HTR-8/SVneo (cell line): ENCODE results near the gene SPATA3.
A peak's percentile ranks its signal among the peaks of the same experiment; 100 is the strongest.
"Not testable (repeated sequence)": the region's sequence is repeated elsewhere in the genome, so short reads cannot be mapped to it uniquely, and the experiment has no call there.

ENCODE experiments used
- DNase-seq: peaks from one replicate; pipeline ENCODE4 v3.0.0; 2011; ENCODE audit warnings: low spot score, mixed read lengths; ENCODE audit not compliant: insufficient read length
- FAIRE-seq: peaks from 2 replicates; lab custom pipeline; 2011; peaks lifted over from hg19 to GRCh38; lab: Jason Lieb, UNC

The SPATA3 gene

DNA sequence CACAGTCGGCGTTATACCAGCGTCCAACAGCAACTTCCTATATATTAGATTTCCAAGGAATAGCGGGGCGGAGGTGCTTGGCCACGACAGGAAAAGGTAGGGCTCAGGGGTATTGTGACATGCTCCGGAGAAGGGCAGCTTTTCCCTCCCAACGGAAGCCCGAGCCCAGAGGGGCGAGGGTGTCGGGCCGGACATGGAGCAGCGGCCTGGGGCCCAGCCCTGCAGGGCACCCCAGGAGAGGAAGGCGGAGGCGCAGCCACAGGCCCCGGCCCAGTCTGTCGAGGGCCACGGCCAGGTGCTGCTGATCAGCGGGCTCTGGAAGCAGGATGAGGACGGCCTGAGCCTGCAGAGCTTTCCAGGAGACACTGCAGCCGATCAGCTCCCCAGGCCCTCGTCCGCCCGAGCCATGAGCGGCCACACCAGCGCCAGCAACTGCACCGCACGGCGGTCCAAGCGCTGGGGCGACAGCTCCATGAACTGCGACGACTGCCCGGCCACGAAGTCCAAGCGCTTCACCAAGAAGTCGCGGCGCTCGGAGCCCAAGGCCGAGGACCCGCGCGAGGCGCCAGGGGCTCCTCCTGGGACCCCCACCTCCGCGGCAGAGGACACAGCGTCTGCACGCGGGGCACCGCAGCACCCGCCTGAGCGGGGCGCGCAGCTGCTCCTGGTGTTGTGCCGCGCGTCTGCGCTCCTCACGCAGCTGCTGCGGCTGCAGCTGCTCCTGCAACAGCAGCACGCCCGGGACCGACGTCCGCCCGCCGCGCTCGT is 5.6 kb upstream of the SPATA3 start:
- FAIRE-seq, result no peak
- no peak for DNase-seq

DNA sequence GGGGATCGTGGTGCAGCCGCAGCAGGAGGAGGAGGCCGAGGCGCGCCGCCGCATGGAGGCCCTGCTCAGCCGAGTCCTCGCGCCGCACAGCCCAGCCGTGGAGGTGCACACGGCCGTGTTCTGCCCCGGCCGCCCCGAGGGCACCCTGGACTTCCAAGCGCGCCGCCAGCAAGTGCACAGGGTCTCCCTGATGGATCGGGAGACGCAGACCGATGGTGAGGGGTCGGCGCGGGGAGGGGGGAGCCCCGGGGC is 5.1 kb upstream of the SPATA3 start:
- FAIRE-seq (no peak), DNase-seq (no peak)

DNA sequence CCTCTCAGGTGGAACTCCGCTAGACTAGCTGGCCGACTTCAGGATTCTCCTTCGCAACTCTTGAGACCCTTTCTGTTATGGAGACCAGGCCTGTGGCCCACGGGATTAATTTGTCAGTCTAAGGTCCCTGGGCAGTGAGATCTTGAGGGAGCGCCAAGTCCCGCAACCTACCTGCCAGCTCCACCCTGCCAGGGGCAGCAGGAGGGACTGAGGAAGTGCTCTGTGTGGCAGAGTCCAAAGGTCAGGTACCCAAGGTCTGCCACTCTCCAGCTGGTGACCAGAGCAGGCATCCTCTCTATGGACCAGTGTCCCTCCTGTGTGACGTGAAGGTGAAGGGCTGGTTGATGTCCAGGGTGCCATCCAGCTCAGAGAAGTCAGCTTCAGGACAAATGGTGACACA is 4.3 kb upstream of the SPATA3 start:
- DNase-seq, result no peak
- peak; percentile 9 for FAIRE-seq

DNA sequence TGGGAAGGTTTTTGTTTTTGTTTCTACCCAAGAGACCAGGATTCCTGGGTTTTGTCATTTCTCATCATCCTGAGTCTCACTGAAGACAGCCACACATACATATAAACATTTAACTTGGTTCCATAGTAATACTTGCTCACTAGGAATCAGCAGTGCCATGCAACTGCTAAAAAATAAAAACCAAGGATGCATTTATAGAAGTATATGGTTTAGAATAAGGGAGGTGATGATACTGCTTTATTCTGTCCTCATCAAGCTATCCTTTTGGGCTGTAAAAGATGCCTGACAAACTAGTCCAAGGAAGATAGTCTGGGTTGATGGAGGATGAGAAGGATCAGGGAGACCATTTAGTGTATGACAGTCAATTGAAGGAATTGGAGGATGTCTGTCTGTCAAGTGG is 740 bp downstream of the SPATA3 start:
- FAIRE-seq, result no peak
- DNase-seq, result no peak

DNA sequence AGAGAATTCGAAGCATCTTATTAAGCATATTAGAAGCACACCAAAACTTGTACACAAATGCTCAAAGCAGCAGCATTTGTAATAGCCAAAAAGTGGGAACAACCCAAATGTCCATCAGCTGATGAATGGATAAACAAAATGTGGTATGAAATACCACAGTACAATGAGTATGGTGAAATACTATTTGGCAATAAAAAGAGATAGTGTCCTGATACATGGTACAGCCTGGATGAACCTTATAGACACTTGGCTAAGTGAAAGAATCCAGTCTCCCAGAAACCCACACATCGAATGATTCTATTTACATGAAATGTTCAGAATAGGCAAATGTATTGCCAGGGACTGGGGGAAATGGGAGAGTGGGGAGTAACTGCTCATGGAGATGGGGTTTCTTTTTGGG is 3.0 kb downstream of the SPATA3 start:
- FAIRE-seq (no peak), DNase-seq (no peak)

DNA sequence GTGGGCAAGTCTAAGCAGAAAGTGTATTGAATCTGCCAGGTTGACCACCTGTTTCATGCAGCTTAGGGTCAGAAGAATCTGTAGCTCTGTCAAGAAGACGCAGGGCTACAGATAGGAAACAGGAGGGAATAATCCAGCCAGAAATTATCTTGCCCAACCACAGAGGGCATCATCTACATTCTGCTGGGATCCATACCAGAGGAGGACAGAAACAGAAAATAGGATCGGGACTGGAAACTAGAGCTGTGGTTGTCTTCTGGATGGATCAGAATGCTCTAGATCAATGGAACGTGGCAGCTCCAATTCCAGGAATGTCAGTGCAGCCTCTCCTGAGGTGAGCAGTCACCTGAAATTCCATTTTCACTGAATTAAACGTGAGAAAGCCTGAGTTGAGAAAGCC is 3.6 kb downstream of the SPATA3 start:
- no peak for FAIRE-seq
- DNase-seq, result no peak

DNA sequence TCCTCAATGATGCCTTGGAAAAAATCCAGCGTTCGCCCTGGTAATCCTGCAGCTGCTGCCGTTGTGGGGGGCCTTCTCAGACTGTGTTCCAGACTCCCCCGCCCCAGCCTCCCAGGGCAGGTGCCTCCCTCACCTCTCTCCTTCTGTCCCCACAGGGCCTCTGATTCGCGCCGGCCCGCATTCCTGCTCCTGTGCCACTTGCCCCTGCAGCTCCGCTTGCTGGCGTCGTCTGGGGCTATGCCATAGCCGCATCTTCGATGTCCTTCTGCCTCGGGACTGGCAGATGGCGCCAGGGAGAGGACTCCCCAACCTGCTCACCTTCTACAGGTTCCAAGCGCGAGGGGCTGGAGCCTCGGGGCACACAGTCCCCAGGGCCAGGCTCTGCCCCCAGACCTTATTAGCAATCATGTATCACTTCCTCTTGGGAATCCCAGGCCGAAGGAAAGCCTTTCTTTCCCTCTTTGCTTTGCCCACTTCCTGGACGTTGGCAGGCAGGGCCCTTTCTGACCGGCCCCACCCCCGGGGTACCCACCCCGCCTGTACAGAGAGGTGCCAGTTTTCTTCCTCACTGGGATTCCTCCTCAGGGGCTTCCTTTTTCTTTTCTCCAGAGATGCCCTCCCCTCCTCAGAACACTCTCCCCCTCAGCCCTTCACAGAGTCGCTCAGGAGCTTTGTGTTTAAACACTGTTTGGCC is 4.4 kb downstream of the SPATA3 start:
- FAIRE-seq, result no peak
- DNase-seq, result no peak

DNA sequence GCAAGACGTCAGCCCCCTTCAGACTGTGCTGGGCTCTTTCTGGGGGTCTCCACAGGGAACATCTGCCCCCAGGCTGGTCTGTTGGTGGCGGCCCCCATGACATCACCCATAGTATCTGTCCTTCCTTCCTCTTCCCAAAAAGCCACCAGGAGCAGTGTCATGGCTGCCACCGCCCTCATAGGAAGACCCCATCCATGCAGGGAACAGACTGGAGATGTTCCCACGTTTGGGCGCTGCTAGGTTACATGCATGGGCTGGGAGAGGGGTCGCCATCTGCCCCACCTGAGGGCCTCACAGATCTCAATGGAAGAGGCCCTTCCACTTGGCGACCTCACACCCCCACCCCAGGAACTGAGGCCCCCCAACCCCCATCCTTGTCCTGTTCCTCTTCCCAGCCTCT is 5.1 kb downstream of the SPATA3 start:
- no peak for FAIRE-seq

DNA sequence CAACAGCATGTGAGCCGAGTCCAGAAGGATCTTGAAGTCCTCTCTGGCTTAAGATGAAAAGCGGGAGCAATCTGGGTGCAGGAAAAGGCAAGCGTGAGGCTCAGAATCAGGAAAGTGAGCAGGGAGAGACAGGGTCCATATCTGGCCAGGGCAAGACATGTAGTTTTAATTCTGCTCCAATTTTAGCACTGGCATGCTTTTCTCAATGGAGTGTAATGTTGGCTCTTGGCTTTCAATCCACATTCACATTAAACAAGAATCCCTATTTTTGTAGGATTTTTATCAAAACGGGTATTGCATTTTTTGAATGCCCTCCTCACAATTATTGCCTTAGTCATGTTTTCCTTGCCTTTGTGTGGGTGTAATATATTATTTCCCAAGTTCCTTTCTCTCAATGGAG is 6.0 kb downstream of the SPATA3 start:
- FAIRE-seq (no peak), DNase-seq (no peak)

More for the DNA sequence above, 5.1 kb downstream of the SPATA3 start:
- no peak for DNase-seq

DNA sequence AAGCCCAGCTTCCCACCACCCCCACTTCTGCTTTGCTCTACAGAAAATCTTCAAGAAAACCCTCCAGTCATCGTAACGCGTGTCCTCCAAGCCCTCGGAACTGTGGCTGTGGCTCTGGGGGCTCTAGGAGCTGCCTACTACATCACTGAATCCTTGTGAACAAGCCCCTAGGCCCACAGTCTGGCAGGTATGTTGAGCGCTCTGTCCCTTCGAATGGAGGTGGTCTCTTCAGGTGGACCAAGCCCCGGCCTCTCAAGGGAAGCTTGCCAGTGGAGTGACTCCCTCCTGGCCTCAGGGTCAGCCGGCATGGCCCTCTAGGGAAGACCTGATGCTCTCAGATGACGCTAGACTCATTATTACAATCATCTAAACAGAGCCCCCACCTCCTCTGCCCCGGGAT is 6.7 kb downstream of the SPATA3 start:
- DNase-seq, result no peak
- FAIRE-seq, result no peak

DNA sequence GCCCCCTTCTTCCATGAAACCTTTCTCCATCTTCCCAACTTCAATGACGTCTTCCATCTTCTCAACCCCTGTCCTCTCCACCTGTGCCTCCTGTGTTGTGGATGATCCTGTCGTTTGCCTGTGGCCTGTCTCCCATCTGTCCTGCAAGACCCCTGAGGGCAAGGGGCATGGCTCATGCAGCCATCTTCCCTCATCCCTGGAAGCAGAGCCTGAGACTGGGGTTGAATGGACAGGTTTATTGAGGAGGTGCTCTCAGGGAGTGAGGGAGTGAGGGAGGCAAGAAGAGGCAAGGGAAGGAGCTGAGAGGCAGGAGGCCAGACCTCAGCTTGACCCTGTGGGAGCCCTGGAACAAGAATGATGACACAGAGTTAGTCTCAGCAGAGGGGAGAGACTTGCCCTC is 7.3 kb downstream of the SPATA3 start:
- no peak for DNase-seq
- no peak for FAIRE-seq

DNA sequence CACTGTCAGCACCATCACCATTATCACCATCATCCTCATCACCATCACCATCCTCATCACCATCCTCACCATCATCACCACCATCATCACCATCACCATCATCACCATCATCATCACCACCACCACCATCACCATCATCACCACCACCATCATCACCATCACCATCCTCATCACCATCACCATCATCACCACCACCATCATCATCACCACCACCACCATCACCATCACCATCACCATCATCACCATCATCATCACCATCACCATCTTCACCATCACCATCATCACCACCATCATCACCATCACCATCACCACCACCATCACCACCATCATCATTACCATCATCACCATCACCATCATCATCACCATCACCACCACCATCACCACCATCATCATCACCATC is 9.0 kb downstream of the SPATA3 start:
- peak; percentile 100 for FAIRE-seq
- DNase-seq, result not testable (repeated sequence)

DNA sequence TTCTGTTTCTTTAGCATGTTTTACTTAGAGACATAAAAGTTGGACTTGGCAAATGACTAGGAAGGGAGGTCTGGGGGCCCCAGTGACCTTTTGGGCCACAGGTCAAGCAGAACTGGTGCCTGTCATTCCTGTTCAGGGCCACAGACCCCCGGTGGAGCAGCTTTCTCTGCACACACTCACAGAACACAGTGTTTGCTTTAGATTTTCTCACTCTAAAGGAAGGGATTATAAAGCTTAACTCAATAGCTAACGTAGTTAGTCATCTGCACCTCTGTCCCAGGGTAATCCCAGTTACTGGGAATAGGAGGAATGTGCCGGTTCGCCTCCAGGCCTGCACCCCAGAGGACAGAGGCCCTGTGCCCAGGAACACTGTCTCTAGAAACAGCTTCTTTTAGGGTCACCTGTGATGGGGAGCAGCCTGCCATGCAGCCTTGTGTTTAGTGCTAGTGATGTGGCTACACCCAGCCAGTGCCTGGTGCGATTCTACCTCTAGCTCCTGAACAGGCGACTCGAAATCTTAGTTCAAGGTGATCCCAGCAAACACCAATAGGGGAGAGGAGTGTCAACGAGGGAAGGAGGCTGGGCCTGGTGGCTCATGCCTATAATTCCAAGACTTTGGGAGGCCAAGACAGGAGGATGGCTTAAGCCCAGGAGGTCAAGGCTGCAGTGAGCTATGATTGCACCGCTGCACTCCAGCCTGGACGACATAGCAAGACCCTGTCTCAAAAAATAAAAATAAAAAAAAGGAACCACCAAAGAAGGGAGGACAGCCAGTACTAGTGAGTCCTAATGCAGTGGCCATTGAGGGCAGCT is 11.6 kb downstream of the SPATA3 start:
- DNase-seq (no peak), FAIRE-seq (peak; percentile 16)

DNA sequence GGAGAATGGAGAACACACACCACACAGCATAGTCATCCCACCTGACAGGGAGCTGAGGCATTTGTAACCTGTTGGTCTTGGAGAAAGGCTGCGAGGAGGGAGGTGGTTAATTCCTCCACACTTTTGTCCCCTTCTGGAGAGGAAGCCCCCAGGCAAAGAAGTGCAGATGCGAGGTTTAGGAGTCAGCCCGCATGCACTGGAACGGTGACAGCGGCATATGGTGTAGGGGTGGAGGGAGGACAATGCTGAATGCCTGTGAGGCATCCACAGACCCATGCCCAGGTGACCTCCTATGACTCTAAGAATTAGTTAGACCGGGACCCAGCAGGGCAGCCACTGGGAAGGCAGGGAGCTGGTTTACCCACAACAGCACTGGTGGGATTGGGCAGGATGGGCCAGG is 12.2 kb downstream of the SPATA3 start:
- no peak for FAIRE-seq
- DNase-seq, result no peak

DNA sequence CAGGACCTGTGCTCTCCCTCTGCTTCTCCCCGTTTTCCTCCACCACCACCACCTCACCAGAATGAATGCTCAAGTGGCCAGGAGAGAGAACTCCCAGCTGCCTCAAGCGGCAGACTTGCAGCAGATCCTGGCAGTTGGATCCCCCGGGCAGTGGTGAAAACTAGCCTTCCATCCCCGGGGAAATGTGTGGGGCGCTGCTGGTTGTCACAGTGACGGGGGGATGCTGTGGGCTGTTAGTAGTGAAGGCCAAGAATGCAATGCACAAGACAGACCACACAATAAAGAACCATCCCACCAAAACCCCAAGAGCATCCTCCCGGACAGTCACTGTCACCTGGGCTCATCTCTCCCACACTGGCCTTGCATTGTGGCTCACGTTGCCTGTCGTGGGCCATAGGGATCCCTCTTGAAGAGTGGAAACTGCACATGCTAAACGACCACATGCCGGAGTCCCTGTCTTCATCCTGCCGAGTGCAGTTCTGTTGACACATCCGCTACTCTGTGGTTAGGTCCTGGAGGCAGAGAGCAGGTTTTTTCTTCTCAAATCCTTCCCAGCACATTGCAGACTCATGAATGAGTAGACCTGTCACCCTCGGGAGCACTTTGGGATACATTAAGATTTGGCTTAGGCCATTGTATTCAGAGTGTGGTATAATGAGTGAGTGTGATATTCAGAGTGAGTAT is 13.5 kb downstream of the SPATA3 start:
- FAIRE-seq (no peak), DNase-seq (no peak)

DNA sequence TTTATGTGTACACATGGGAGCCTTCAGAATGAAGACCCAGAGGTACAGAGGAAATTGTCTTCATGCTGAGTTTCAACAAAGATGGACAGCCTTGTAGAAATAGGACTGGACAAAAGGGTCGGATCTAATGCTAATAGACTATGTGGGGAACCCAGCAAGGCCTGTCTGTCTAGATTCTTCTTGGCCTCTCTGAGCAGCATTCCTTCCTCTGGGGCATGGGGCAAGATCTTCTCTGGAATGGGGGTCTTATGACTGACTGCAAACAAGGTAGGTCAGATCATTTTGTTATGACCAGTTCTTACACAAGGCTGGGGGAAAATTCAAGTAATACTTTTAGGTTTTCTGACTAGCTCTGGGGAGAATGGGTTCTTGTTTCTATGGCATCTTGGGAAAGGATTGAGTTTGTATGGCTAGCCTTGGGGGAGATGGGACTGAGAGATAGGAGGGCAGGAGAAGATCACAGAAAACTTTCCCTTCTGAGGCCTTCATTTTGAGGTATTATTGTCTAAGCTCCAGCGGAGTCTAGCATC is 14.3 kb downstream of the SPATA3 start:
- DNase-seq (no peak), FAIRE-seq (no peak)

DNA sequence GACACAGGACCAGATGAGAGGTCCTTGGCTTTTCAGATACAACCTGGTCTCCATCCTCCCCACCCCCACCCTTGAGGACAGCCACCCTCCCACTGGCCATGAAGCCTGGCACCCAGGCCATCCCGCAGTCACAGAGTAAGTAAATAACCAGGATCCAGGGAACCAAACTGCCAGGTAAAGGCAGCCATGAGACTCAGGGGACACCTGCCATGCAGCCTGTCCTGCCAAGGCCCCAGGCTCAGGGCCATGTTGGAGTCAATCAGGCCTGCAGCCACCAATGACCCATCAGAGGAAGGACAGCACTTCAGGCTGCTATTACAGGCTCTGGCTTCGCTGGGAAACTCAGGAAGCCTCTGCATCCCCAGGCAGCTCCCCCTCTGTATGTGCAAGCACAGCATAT is 15.6 kb downstream of the SPATA3 start:
- FAIRE-seq (no peak), DNase-seq (no peak)

DNA sequence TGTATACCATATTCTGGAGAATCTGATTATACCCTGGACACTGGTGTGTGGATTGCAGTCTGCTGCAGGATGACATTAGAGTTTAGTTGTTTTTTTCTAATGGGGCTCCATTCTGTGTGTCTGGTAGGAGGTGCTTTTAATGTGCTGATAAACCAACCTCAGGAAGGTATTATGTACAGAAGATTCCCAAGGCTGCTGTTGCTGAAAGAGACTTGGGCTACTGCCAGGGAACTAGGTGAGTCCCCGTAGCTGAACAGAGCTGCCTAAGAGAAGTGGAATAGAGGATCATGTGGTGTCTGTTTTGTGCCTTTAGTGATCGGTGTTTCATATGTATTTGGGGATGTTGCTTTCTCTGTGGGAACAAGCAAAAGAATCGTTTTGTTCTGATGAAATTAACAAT is 16.5 kb downstream of the SPATA3 start:
- DNase-seq (no peak), FAIRE-seq (no peak)

DNA sequence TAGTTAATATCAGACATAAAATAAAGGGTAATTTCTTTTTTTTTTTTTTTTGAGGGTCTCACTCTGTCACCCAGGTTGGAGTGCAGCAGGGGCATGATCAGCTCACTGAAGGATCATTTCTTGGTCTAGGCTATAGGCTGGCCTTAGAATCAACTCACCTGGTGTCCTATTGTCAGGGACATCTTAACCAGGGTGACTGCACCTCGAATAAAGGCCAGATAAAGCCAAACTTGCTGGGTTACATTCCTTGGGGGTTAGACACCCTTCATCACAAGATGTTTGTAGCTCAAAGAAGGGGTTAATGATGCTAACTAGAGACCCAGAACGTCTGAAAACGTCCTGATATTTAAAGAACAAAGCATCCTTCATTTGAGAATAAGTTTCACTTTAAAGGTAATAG is 17.9 kb downstream of the SPATA3 start:
- no peak for DNase-seq

DNA sequence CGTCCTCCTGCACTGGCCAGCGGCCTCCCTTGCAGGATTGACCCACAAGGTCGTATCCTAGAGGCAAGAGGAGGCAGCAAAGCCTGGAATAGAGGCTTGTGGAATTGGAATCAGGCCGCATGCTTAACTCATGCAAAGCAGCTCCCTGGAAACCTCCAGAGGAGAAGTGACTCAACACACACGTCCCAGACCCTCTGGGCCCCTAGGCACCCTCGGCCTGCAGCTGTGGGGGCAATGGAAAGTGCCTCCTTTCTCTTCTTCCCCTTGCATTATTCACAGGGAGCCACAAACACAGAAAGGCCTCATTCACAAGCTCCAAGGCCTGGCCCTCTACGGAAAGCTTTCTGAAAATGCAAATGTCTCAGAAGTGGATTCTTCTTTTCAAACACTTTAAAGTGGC is 19.6 kb downstream of the SPATA3 start:
- no peak for DNase-seq
- no peak for FAIRE-seq

More for the DNA sequence above, 17.9 kb downstream of the SPATA3 start:
- FAIRE-seq, result no peak

DNA sequence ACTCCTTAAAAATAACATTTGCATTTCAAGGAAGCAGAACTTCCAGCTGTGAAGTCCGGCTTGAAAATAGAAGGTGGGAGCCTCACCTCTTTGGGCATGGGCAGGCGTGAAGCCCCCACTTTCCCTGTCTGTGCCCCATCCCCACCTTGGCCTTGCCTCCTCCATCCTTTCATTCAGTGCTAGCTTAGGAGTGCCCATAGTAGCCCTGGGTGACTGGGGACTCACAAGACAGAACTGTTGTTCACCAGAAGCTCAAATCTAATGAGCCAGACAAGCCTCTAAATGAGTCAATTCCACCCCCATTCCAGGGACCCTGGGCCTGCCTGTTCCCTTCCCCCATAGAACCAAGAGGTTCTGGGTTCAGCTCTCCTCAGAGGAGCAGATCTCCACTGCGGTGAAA is 20.0 kb downstream of the SPATA3 start:
- FAIRE-seq (no peak), DNase-seq (no peak)
